ENCODE results near the gene PADI4.

PADI4 gene

GRCh38 chr1:17305576-17306095 lies 2.4 kb upstream of the PADI4 start:
- DNase-seq (ENCODE audit: extremely low read depth, low read depth), result no peak
- TF ChIP-seq CTCF (IDR thresholded peaks at IDR 0.05; ENCODE audit: low read depth, low read length), result no peak

- TF ChIP-seq CTCF (IDR thresholded peaks at IDR 0.05; ENCODE audit: low read depth, low read length), result no peak
- DNase-seq (ENCODE audit: extremely low read depth, low read depth), result no peak
These were observed 1.6 kb upstream of the PADI4 start for GRCh38 chr1:17306407-17306806.

- no peak for TF ChIP-seq CTCF (IDR thresholded peaks at IDR 0.05; ENCODE audit: low read depth, low read length)
- no peak for DNase-seq (ENCODE audit: extremely low read depth, low read depth)
These were observed 1.1 kb upstream of the PADI4 start for GRCh38 chr1:17306921-17307320.

GRCh38 chr1:17307329-17307728 lies 668 bp upstream of the PADI4 start:
- TF ChIP-seq CTCF (IDR thresholded peaks at IDR 0.05; ENCODE audit: low read depth, low read length), result no peak
- no peak for DNase-seq (ENCODE audit: extremely low read depth, low read depth)

- no peak for DNase-seq (ENCODE audit: extremely low read depth, low read depth)
- no peak for TF ChIP-seq CTCF (IDR thresholded peaks at IDR 0.05; ENCODE audit: low read depth, low read length)
These were observed 596 bp downstream of the PADI4 start for GRCh38 chr1:17308593-17308992.

- no peak for TF ChIP-seq CTCF (IDR thresholded peaks at IDR 0.05; ENCODE audit: low read depth, low read length)
- no peak for DNase-seq (ENCODE audit: extremely low read depth, low read depth)
These were observed 1.6 kb downstream of the PADI4 start for GRCh38 chr1:17309426-17310067.

GRCh38 chr1:17310068-17310640 lies 2.2 kb downstream of the PADI4 start:
- no peak for DNase-seq (ENCODE audit: extremely low read depth, low read depth)
- TF ChIP-seq CTCF (IDR thresholded peaks at IDR 0.05; ENCODE audit: low read depth, low read length), result no peak
